Measurements from ENCODE around the gene PLIN4. TPM values are rescaled to one million over a fixed set of nuclear protein-coding genes. Genes with fewer than 3 reads are reported as not detected.

PLIN4 gene
- total RNA-seq, 2 donors from 2014 or later, result not detected

GRCh38 chr19:4493104-4493928 is 25.0 kb downstream of the PLIN4 start:
- Mint-ChIP-seq H3K4me3 (no peak overlapping the region), H3K27ac (no peak overlapping the region), H3K4me1 (no peaks in the 10 kb centered on the region), H3K36me3 (ENCODE audit: low read depth) (peaks cover 2% of the 10 kb centered on the region), H3K27me3 (no peaks in the 10 kb centered on the region)
- no peak for ATAC-seq
- DNase-seq, result no peak
- H3K9me3 ChIP-seq (ENCODE audit: control insufficient read depth, low read length, poor library complexity, severe bottlenecking), result no peaks in the 10 kb centered on the region

- Mint-ChIP-seq H3K4me1 (no peaks in the 10 kb centered on the region), H3K4me3 (no peak overlapping the region), H3K36me3 (ENCODE audit: low read depth) (peaks cover 2% of the 10 kb centered on the region), H3K27me3 (no peaks in the 10 kb centered on the region), H3K27ac (no peak overlapping the region)
- ATAC-seq, result no peak
- H3K9me3 ChIP-seq (ENCODE audit: control insufficient read depth, low read length, poor library complexity, severe bottlenecking), result no peaks in the 10 kb centered on the region
- no peak for DNase-seq
Measured at GRCh38 chr19:4492337-4493103, 25.8 kb downstream of the PLIN4 start.

GRCh38 chr19:4491446-4491845 is 26.8 kb downstream of the PLIN4 start:
- H3K36me3 Mint-ChIP-seq (ENCODE audit: low read depth), result peaks cover 5% of the 10 kb centered on the region
- no peaks in the 10 kb centered on the region for H3K9me3 ChIP-seq (ENCODE audit: control insufficient read depth, low read length, poor library complexity, severe bottlenecking)
- H3K27ac Mint-ChIP-seq, result no peak overlapping the region
- DNase-seq (no peak), ATAC-seq (no peak)
- no peak overlapping the region for H3K4me3 Mint-ChIP-seq
- no peaks in the 10 kb centered on the region for H3K27me3 Mint-ChIP-seq
- no peaks in the 10 kb centered on the region for H3K4me1 Mint-ChIP-seq

GRCh38 chr19:4488496-4488895 is 29.8 kb downstream of the PLIN4 start:
- DNase-seq (no peak), ATAC-seq (no peak)
- Mint-ChIP-seq H3K36me3 (ENCODE audit: low read depth) (peaks cover 6% of the 10 kb centered on the region), H3K4me1 (no peaks in the 10 kb centered on the region), H3K27me3 (no peaks in the 10 kb centered on the region), H3K4me3 (no peak overlapping the region), H3K27ac (no peak overlapping the region)
- no peaks in the 10 kb centered on the region for H3K9me3 ChIP-seq (ENCODE audit: control insufficient read depth, low read length, poor library complexity, severe bottlenecking)

DNA sequence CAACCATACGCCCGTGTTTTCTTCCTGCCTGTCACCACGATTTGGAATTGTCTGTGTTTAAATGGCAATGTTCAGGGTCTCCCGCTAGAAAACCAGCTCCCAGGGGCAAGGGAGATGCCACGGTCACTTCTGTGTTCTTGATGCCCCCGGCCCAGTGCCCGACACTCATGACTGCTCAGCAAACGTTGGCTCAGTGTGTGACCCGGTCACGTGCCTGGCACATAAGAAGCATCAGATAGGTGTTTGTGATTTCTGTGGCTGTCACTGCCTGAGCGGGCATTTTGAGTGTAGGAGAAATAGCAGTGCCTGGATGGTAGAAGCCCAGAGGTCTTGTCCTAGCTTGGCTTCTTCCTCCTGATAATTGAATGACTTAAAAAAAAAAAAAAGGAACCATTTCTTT is 30.7 kb downstream of the PLIN4 start:
- ATAC-seq (no peak), DNase-seq (no peak)
- peaks cover 8% of the 10 kb centered on the region for H3K36me3 Mint-ChIP-seq (ENCODE audit: low read depth)
- no peaks in the 10 kb centered on the region for H3K27me3 Mint-ChIP-seq
- no peaks in the 10 kb centered on the region for H3K9me3 ChIP-seq (ENCODE audit: control insufficient read depth, low read length, poor library complexity, severe bottlenecking)
- no peak overlapping the region for H3K27ac Mint-ChIP-seq
- H3K4me1 Mint-ChIP-seq, result no peaks in the 10 kb centered on the region
- H3K4me3 Mint-ChIP-seq, result no peak overlapping the region

DNA sequence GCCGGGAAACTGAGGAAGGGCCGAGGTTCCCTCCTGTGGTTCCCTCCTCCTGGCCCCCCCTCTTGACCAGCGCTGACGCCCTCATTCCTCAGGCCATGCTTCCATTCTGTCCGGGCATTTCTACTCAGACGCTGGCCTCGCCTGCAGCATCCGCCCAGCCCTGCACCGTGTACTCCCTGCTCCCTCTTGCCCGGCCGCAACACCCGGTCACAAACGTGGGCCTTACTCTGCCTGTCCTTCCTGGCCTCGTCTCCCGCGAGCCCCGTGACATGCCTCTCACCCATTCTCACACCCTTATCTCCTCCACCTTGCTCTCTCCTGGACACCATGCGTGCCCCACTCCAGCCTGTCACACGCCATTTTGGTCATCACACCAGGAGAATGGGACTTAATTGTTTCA is 34.9 kb downstream of the PLIN4 start:
- Mint-ChIP-seq H3K4me1 (no peaks in the 10 kb centered on the region), H3K36me3 (ENCODE audit: low read depth) (peaks cover 5% of the 10 kb centered on the region), H3K27ac (no peak overlapping the region), H3K27me3 (no peaks in the 10 kb centered on the region), H3K4me3 (peak overlapping the region; percentile 7)
- DNase-seq (no peak), ATAC-seq (no peak)
- H3K9me3 ChIP-seq (ENCODE audit: control insufficient read depth, low read length, poor library complexity, severe bottlenecking), result no peaks in the 10 kb centered on the region

GRCh38 chr19:4482721-4483364 is 35.4 kb downstream of the PLIN4 start:
- no peaks in the 10 kb centered on the region for H3K9me3 ChIP-seq (ENCODE audit: control insufficient read depth, low read length, poor library complexity, severe bottlenecking)
- no peak overlapping the region for H3K27ac Mint-ChIP-seq
- DNase-seq (no peak), ATAC-seq (no peak)
- H3K36me3 Mint-ChIP-seq (ENCODE audit: low read depth), result peaks cover 5% of the 10 kb centered on the region
- no peaks in the 10 kb centered on the region for H3K4me1 Mint-ChIP-seq
- no peak overlapping the region for H3K4me3 Mint-ChIP-seq
- H3K27me3 Mint-ChIP-seq, result no peaks in the 10 kb centered on the region

- Mint-ChIP-seq H3K4me3 (no peak overlapping the region), H3K27me3 (no peaks in the 10 kb centered on the region)
Measured at GRCh38 chr19:4477034-4477801, 41.1 kb downstream of the PLIN4 start.

DNA sequence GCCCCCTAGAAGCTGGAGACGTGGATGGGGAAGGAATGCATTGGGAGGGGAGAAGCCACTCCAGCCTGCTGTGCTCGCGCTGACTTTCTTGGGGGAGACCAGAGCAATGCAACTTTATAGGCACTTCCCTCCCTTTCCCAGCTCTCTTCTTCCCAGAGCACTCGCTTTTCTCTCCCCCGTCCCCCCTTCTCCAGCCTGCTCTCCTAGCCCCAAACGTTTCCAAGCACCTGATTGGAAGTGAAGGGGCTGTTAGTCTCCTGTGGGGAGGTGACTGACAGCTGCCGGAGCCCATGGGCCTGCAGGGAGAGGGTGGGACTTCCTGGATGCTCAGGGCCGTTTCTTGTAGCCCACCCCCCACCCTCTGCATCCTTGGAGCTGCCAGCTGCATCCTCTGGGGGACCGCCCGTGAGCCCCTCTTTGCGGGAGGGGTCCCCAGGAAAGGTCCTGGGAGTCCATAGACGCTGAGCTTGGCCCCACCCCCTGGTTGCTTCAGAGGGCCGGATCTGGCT is 43.7 kb downstream of the PLIN4 start:
- peaks cover 25% of the 10 kb centered on the region for H3K4me1 Mint-ChIP-seq
- H3K4me3 Mint-ChIP-seq, result peak overlapping the region; percentile 86
- H3K36me3 Mint-ChIP-seq (ENCODE audit: low read depth), result peaks cover 2% of the 10 kb centered on the region
- DNase-seq (no peak), ATAC-seq (no peak)
- H3K27ac Mint-ChIP-seq, result peak overlapping the region; percentile 54
- H3K9me3 ChIP-seq (ENCODE audit: control insufficient read depth, low read length, poor library complexity, severe bottlenecking), result no peaks in the 10 kb centered on the region
- no peaks in the 10 kb centered on the region for H3K27me3 Mint-ChIP-seq

More at GRCh38 chr19:4477034-4477801, 41.1 kb downstream of the PLIN4 start:
- ATAC-seq (no peak), DNase-seq (no peak)
- peaks cover 2% of the 10 kb centered on the region for H3K36me3 Mint-ChIP-seq (ENCODE audit: low read depth)
- H3K9me3 ChIP-seq (ENCODE audit: control insufficient read depth, low read length, poor library complexity, severe bottlenecking), result no peaks in the 10 kb centered on the region
- H3K4me1 Mint-ChIP-seq, result peaks cover 19% of the 10 kb centered on the region
- peak overlapping the region; percentile 8 for H3K27ac Mint-ChIP-seq

GRCh38 chr19:4473763-4474513 is 44.3 kb downstream of the PLIN4 start:
- ATAC-seq (no peak), DNase-seq (no peak)
- peaks cover 26% of the 10 kb centered on the region for H3K4me1 Mint-ChIP-seq
- H3K36me3 Mint-ChIP-seq (ENCODE audit: low read depth), result peaks cover 2% of the 10 kb centered on the region
- H3K27me3 Mint-ChIP-seq, result no peaks in the 10 kb centered on the region
- no peaks in the 10 kb centered on the region for H3K9me3 ChIP-seq (ENCODE audit: control insufficient read depth, low read length, poor library complexity, severe bottlenecking)
- peak overlapping the region; percentile 54 for H3K27ac Mint-ChIP-seq
- H3K4me3 Mint-ChIP-seq, result peak overlapping the region; percentile 86

GRCh38 chr19:4473011-4473762 is 45.1 kb downstream of the PLIN4 start:
- Mint-ChIP-seq H3K27me3 (no peaks in the 10 kb centered on the region), H3K27ac (no peak overlapping the region), H3K4me1 (peaks cover 26% of the 10 kb centered on the region), H3K4me3 (peak overlapping the region; percentile 86), H3K36me3 (ENCODE audit: low read depth) (peaks cover 2% of the 10 kb centered on the region)
- DNase-seq, result no peak
- no peaks in the 10 kb centered on the region for H3K9me3 ChIP-seq (ENCODE audit: control insufficient read depth, low read length, poor library complexity, severe bottlenecking)
- no peak for ATAC-seq

Measured in T-helper 17 cell (primary cell).